HEK293T (cell line): ENCODE measurements around the gene CD300H.

Source experiments
- FOXA1 ChIP-seq: fragments of 450-650 bp; IDR thresholded peaks from 2 replicates; pipeline ENCODE4 v1.6.1; 2016; ENCODE audit warnings: mild to moderate bottlenecking
- FOXM1 ChIP-seq: fragments of 450-650 bp; IDR thresholded peaks from 2 replicates; pipeline ENCODE4 v1.6.1; 2017; ENCODE audit warnings: mild to moderate bottlenecking, borderline replicate concordance
- L3MBTL2 ChIP-seq: fragments of 450-650 bp; conservative IDR thresholded peaks from 2 replicates; pipeline ENCODE4 v1.6.1; 2016; ENCODE audit warnings: mild to moderate bottlenecking
- NFRKB ChIP-seq: fragments of 450-650 bp; IDR thresholded peaks from 2 replicates; pipeline ENCODE4 v1.6.1; 2016; ENCODE audit warnings: mild to moderate bottlenecking, moderate library complexity
- SP1 ChIP-seq: fragments of 450-650 bp; IDR thresholded peaks from 2 replicates; pipeline ENCODE4 v1.6.1; 2017

- no peak for TF ChIP-seq L3MBTL2
- TF ChIP-seq SP1: no peak
- TF ChIP-seq FOXM1: no peak
- TF ChIP-seq FOXA1: no peak
- no peak for TF ChIP-seq NFRKB
These were observed 2.2 kb downstream of the CD300H start for GRCh38 chr17:74565126-74565525.
